ENCODE results near the gene CPHXL2.
A peak's percentile ranks its signal among the peaks of the same experiment; 100 is the strongest.

The CPHXL2 gene

DNA sequence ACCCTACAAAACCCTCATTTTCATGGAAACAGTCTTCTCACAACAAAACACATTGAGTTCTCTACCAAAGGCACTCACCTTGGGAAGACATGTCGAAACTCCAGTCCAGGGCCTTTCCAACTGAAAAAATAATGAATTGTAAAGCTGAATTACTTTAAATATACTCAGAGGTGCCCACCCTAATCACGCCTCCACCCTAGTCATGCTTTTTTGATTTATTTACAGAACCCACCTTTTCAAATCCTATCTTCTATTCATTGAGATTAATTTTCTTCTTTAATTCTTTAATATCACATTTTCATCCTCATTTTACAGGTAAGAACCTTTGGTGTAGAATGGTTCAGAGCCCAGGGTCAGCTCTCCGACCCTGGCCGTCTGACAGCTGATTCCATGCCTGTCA lies at the start of gene CPHXL2:
Gene CPHXL2, minus strand, starts transcription at position 101 of the 400 bp plus-strand sequence. Its CDS starts 10 bp downstream, at position 91.
- no peak for DNase-seq

DNA sequence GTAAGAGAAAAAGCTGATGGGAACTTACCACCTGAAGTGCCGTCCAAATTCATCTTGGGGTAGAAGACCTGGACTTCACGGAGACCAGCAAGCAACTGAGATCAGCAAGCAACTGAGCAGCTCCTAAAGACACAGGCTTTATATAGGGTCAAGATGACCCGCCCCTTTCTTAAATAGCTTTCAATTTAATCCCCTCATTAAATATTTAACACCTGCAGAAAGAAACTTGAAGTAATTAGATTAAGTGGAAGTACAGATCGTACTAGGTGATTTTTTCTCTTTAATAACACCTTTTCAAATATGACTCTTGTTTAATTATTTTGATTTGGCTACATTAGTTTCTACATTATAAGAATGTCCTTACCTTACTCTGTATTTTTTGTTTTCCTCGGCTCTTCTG lies 49.6 kb upstream of the CPHXL2 start, which contains the start of gene CPHXL:
Gene CPHXL, minus strand, starts transcription at position 101 of the 400 bp plus-strand sequence. Its CDS starts 48 bp downstream, at position 53.
- no peak for DNase-seq

DNA sequence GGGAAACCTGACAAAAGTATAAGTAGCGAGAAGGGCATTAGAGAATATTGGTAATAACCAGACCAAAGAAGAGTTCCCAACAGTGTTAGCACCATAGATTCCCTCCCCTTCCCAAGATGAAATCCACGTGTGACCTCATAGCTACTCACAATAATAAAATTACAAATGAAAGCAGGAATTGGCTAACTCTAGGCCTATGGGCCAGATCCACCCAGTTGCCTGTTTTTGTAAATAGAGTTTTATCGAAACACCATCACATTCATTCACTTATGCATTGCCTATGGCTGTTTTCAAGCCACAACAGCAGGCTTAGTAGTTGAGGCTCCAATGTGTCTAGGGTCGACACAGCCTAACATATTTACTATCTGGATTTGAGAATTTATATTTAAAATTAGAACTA lies 41.6 kb upstream of the CPHXL2 start:
- DNase-seq = no peak

GRCh38 chr16:75714661-75715060 lies 37.9 kb upstream of the CPHXL2 start:
- no peak for DNase-seq

- no peak for DNase-seq
Observed at GRCh38 chr16:75710344-75710743, 33.5 kb upstream of the CPHXL2 start.

- no peak for DNase-seq
Observed at GRCh38 chr16:75703306-75703705, 26.5 kb upstream of the CPHXL2 start.

DNA sequence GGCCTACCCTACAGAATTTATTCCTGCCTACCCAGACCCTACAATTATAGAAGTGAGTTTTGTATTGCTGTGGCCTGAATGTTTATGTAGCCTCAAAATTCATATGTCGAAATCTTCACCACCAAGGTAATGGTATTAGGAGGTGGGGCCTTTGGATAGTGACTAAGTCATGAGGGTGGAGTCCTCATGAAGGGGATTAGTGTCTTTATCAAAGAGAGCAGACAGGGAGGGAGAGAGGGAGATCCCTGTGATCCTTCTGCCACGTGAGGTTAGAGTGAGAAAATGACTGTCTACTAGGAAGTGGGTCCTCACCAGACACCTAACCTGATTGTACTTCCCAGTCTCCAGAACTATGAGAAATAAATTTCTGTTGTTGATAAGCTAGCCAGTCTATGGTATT lies 25.4 kb upstream of the CPHXL2 start:
- no peak for DNase-seq

DNA sequence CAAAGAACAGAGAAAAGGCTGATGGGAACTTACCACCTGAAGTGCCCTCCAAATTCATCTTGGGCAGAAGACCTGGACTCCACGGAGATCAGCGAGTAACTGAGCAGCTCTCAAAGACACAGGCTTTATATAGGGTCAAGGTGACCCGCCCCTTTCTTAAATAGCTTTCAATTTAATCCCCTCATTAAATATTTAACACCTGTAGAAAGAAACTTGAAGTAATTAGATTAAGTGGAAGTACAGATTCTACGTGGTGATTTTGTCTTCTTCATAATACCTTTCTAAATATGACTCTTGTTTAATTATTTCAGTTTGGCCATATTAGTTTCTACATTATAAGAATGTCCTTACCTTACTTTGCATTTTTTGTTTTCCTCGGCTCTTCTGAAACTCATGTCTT lies 24.6 kb upstream of the CPHXL2 start, which contains the start of gene DUXB:
Gene DUXB, minus strand, starts transcription at position 101 of the 400 bp plus-strand sequence. Its CDS starts 43 bp downstream, at position 58.
- no peak for DNase-seq

DNA sequence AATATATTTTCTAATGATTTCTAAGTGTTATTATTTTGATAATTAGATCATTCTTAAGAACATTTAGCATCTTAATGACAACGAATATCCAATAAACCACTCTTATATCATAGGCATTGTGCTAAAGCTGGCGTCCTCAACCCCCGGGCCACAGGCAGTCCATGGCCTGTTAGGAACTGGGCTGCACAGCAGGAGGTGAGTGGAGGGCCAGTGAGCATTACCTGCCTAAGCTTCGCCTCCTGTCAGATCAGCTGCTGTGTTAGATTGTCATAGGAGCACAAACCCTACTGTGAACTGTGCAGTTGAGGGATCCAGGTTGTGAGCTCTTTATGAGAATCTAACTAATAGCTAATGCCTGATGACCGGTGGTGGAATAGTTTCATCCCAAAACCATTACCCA lies 20.8 kb upstream of the CPHXL2 start:
- DNase-seq = no peak

DNA sequence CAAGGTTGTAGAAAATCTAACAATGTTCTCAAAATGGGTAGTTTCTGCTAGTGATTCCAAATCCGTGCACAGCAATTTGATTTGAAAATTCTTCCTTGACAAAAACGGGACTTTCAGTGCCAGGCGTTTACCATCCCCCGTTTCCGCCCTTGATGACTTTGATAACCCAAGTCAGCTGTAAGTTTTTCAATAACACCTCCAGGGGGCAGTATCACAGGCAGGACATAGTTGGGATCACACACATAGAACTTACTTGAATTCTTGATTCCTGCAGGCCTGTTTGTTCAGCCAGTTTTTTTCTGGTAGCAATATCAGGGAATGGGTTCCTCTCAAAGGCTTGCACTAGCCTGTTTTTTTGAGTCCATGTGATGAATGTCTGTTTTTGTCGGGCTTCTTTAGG lies 18.9 kb upstream of the CPHXL2 start:
- no peak for DNase-seq

DNA sequence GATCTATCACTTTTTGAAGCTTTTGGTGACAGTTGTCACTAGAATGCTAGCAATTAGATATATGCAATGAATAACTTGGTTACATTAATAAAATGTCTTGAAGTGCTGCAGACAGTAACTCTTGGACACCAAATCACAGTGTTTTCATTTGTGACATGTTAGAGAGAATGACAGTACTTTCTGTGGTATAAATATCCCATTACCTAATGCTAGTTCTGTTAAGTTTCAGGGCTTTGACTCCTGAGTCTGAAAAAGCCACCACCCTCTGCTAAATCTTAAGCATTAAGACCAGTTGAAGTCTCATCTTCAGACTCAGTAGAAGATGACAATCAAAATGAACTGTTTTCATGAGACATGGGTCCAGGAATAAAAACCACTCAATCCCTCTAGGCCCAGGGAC lies 10.6 kb upstream of the CPHXL2 start:
- no peak for DNase-seq

DNA sequence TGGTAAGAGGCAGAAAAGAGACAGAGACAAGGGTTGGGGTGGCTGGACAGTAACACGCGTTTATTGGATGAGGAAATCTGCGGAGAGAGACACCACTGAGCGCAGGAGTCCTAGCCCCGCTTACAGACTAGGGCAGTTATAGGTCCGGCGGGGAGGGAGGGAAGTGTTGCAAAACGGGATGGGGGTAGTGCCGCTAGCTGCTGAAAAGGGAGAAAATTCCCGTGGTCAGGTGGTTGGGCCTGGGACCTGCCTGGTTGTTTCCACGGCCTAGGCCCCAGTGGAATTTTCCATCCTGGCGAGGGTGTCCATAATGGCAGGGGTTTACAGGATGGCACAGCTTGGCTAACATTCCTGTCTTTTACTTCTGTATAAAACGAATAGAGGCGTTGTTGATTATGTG lies 5.5 kb upstream of the CPHXL2 start:
- no peak for DNase-seq

DNA sequence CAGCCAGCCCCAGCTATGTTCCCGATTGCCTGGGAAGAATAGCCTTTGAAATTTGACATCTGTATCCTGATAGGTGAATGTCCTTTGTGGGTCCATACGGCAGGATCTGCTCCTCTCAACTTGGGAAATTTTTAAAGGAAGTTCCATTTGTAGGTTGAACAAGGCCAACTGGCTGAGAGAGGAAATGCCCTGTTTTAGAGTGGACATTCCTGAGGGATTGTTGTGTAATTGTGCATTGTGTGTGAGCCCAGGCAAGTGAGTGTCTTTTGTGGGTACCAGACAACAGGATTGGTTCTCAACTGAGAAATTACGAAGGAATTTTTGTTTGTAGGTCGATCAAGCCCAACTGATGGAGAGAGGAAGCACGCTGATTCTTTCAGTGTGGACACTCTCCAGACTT lies 2.6 kb upstream of the CPHXL2 start:
- DNase-seq = no peak

GRCh38 chr16:75667503-75667902 lies 9.3 kb downstream of the CPHXL2 start:
- DNase-seq = no peak

- no peak for DNase-seq
Observed at GRCh38 chr16:75660726-75661302, 16.0 kb downstream of the CPHXL2 start.

GRCh38 chr16:75660321-75660720 lies 16.5 kb downstream of the CPHXL2 start:
- no peak for DNase-seq

DNA sequence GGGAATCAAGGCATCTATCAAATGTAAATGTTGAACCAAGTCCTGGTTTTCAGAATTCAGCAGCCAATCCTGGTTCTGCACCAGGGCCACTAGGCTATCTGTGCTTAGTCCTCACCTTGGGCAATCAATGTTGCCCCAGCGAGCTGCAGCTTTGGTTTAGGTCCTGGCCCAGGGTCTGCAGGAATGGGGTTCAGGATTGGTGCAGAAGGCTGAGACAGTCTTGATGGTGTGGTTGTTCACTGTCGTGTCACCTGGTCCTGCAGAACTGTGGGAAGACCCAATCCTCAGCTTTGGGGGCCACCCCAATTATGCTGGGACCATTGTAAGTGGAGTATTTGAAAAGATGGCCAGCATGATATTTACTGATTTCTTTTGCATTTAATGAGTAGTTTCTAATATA lies 18.6 kb downstream of the CPHXL2 start:
- DNase-seq = no peak

GRCh38 chr16:75653922-75654321 lies 22.9 kb downstream of the CPHXL2 start:
- DNase-seq = no peak

DNA sequence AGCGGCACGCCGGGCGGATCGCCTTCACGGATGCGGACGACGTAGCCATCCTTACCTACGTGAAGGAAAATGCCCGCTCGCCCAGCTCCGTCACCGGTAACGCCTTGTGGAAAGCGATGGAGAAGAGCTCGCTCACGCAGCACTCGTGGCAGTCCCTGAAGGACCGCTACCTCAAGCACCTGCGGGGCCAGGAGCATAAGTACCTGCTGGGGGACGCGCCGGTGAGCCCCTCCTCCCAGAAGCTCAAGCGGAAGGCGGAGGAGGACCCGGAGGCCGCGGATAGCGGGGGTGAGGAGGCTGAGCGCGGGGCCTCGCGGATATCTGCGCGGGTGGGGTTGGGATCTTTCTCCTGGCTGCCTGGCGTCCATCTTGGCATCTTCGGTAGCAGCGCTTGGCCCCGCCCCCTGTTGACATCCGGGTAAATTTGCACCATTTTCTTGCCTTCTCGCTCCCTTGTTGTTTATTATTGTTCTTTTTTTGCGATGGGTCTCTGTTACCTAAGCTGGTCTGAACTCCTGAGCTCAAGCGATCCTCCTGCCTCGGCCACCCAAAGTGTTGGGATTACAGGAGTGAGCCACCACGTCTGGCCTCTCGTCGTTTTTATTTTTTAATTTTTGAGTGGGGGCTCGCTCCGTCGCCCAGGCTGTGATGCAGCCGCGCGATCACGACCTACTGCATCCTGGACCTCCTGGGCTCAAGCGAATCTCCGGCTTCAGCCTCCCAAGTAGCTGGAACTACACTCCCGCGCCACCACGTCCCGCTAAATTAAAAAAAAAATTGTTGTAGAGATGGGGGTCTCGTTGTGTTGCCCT lies 28.3 kb downstream of the CPHXL2 start:
- DNase-seq = peak; percentile 87

DNA sequence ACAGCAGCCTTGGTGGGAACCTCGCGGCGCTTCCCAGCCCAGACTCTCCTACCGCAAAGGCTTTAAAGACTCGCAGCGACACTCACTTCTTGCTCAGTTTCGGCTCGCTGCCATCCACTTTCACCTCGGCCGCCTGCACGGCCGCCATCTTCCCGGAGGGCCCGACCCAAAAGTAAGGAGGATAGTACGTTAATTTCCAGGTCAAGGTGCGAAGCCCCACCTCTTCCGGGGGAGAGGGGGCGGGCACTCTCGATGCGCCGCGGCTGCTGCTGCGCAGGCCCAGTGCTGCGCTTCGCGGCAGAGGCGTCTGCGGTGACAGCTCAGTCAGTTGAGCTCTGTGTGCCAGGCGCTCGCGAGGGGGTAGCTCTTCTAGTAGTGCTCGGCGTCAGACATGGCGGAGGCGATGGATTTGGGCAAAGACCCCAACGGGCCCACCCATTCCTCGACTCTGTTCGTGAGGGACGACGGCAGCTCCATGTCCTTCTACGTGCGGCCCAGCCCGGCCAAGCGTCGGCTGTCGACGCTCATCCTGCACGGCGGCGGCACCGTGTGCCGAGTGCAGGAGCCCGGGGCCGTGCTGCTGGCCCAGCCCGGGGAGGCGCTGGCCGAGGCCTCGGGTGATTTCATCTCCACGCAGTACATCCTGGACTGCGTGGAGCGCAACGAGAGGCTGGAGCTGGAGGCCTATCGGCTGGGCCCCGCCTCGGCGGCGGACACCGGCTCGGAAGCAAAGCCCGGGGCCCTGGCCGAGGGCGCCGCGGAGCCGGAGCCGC lies 29.1 kb downstream of the CPHXL2 start, which contains the start of the genes KARS1 and TERF2IP:
Gene KARS1, minus strand, starts transcription at position 174 of the 773 bp plus-strand sequence. Its CDS starts 26 bp downstream, at position 148.
Gene TERF2IP, plus strand, starts transcription at position 282 of the 773 bp plus-strand sequence. Its CDS starts 110 bp downstream, at position 392.
- DNase-seq = peak; percentile 94

DNA sequence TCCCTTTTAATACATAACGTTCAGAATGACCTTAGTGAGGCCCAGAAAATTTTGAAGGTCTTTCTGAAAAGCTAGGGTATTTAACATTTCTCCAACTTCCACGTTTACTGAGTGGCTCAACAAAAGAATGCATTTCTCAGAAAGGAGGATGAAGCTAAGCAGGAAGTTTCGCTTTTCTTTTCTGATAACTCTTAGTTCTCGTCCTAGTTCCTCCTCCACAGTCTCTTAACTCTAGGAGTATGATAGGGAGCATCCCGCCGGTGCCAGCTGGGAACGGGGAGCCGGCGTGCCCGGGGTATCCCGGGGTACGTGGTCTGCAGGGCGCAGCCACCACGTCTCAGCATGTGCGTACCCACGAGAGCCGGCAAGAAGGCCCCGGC lies 29.7 kb downstream of the CPHXL2 start:
- DNase-seq = no peak

DNA sequence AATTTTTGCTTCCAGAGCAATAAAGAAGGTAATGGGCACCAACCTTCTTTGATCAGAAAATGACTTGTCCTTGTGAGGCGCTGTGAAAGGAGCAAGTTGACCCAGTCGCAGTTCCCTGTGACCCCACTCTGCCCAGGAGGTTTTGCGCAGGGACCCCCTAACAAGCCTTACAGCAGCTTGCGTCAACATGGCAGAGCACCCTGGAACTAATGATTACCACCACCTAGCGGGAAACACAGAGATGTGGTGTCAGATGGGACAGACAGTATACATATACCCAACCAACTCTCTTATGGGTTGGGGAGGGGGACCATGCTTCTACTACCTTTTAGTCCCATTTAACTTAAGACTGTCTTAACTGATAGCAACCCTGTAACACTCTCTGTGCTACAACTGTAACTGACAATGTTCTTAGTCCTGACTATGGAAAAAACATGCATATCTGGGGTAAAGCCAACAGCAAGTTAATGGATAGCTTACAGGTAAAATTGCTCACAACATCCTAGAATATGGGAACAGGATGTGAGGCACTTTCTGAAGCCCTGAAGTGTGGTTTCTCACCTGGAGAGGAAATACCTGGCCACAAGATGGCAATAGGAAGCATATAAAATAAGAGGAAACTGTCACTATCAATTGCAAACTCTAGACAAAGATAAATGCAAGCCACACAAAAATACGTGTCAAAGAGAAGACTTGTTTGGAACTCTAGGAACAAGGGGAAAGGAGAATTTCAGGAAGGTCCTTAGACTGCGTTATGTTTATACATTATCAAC lies 32.4 kb downstream of the CPHXL2 start:
- DNase-seq = no peak

GRCh38 chr16:75640598-75640997 lies 36.2 kb downstream of the CPHXL2 start:
- no peak for DNase-seq

Data from activated CD8-positive, alpha-beta memory T cell treated with anti-CD3 and anti-CD28 coated beads, Interleukin-2, amount 50 U/mL, for 4 hours (primary cell).